ENCODE measurements around the gene SLC6A12.
"Not testable (repeated sequence)": the region's sequence is repeated elsewhere in the genome, so short reads cannot be mapped to it uniquely, and the experiment has no call there.

SLC6A12 gene

DNA sequence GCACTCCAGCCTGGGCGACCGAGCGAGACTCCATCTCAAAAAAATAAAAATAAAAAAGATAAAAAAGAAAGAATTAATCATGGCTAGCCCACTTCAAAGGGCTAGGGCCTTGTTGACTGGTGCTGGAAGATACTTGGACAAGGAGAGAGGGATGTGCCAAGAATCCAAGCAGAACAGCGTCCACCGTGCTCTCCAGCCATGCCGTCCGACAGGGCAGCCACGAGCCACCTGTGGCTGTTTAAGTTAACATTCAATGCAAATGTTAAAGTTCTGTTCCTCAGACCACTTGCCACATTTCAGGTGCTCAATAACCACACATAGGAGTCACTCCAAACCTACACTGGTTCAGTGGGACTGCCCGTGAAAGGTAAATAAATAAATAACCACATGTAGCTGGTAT lies 27.3 kb upstream of the SLC6A12 start:
- H3K4me3 Mint-ChIP-seq, result no peak overlapping the region
- no peak overlapping the region for H3K27ac Mint-ChIP-seq
- DNase-seq (ENCODE audit: low spot score in 2 of 2), result no peak
- peaks cover 3% of the 10 kb centered on the region for H3K9me3 Mint-ChIP-seq
- no peak for ATAC-seq (ENCODE audit: low read depth)
- H3K27me3 Mint-ChIP-seq, result peaks cover 21% of the 10 kb centered on the region
- peaks cover 2% of the 10 kb centered on the region for H3K4me1 Mint-ChIP-seq
- peaks cover 5% of the 10 kb centered on the region for H3K36me3 Mint-ChIP-seq

DNA sequence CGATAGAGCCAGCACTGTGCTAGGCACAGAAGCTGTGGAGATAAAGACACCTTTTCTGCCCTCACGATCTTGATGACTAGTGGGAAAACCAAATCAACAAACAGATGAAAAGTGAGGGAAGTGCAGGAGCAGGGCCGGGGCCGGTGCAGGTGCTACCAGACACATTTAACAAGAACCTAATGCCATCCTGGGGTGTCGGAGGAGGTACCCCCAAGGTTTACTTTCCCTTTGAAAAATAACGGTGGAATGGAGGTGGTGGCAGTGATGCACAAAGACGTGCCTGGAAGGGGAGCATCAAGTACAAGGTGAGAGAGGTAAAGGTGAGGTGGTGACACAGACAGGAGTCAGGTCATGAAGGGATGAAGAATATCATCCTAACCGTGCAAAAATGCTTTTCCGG lies 26.6 kb upstream of the SLC6A12 start:
- no peak for DNase-seq (ENCODE audit: low spot score in 2 of 2)
- Mint-ChIP-seq H3K27ac (no peak overlapping the region), H3K4me1 (peaks cover 2% of the 10 kb centered on the region), H3K27me3 (peaks cover 21% of the 10 kb centered on the region), H3K9me3 (peaks cover 7% of the 10 kb centered on the region), H3K4me3 (no peak overlapping the region), H3K36me3 (peaks cover 5% of the 10 kb centered on the region)
- no peak for ATAC-seq (ENCODE audit: low read depth)

DNA sequence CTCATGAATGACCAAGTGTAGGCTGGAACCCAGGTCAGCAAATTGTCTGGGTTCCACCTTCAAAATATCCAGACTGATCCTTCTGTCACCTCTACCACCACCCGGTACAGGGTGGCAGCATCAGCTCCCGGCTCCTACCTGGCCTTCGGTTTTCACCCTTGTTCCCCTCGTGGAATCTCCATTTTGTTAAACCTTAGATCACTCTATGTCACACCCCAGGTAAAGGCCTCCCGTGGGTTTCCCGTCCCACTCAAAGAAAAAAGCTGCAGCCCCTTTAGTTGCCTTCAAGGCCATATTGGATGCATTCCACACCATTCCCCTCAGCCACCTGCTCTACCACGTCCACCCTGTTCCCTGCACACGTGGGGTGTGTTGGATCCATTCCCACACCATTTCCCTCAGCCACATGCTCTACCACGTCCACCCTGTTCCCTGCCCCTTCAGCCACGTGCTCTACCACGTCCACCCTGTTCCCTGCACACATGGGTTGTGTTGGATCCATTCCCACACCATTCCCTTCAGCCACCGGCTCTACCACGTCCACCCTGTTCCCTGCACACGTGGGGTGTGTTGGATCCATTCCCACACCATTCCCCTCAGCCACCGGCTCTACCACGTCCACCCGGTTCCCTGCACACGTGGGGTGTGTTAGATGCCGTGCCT lies 24.9 kb upstream of the SLC6A12 start:
- Mint-ChIP-seq H3K27me3 (peaks cover 21% of the 10 kb centered on the region), H3K4me1 (peaks cover 2% of the 10 kb centered on the region), H3K36me3 (peaks cover 3% of the 10 kb centered on the region), H3K4me3 (no peak overlapping the region), H3K9me3 (peaks cover 9% of the 10 kb centered on the region), H3K27ac (no peak overlapping the region)
- no peak for DNase-seq (ENCODE audit: low spot score in 2 of 2)
- no peak for ATAC-seq (ENCODE audit: low read depth)

DNA sequence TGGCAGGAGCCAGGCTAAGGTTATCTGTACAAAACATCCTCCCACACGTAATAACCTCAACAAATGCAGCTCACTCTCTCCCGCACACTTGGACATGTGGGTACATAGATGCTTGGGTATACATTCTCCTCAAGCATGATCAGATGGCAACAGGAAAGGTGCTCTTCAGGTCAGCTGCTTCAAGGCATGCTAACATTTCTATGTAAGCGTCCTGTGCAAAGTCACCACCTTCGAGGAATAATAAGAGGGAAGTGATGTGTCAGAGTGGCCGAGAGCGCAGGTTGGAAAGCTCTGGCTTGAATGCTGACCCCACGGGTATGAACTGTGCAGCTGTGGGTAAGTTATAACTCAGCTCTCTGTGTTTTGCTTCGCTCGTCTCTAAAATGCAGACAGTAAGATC lies 24.2 kb upstream of the SLC6A12 start:
- ATAC-seq (ENCODE audit: low read depth) (no peak), DNase-seq (ENCODE audit: low spot score in 2 of 2) (no peak)
- peaks cover 18% of the 10 kb centered on the region for H3K27me3 Mint-ChIP-seq
- peaks cover 2% of the 10 kb centered on the region for H3K4me1 Mint-ChIP-seq
- H3K36me3 Mint-ChIP-seq, result peaks cover 3% of the 10 kb centered on the region
- H3K4me3 Mint-ChIP-seq, result no peak overlapping the region
- H3K27ac Mint-ChIP-seq, result no peak overlapping the region
- peaks cover 9% of the 10 kb centered on the region for H3K9me3 Mint-ChIP-seq

DNA sequence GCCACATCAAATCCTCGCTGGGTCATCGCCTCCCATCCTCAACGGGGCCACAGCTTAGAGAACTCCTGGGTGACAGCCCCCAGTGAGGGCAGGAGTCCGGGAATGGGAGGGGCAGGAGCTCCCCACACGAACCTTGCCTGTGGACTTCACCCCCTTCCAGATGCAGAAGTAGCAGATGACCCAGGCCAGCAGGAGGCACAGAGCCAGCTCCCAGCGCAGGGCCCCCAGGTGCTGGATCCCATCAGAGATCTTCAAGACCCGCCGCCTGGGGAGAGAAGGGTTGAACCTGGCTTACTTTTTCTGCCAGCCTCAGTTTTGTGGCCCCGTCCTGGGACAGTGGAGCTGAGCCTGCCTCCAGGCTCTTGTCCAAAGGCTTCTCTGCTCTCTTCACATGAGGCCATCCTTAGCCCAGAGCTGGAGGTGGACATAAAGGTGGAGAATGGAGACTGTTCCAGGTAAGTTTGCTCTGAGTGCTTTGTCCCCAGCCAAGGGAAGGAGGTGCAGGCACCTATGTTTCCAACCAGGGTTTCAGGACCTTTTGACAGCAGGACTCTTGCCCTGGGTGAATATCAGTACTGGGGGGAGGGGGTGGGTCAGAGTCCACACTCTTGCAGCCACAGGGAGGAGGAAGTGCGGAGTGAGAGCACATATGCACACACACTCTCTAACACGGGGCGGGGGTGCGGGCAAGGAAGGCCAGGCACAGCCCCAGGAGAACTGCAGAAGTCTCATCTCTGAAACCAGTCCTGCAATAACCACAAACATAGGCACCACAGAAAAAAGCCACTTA lies 23.3 kb upstream of the SLC6A12 start:
- peaks cover 3% of the 10 kb centered on the region for H3K36me3 Mint-ChIP-seq
- H3K27ac Mint-ChIP-seq, result no peak overlapping the region
- H3K4me3 Mint-ChIP-seq, result no peak overlapping the region
- H3K27me3 Mint-ChIP-seq, result peaks cover 15% of the 10 kb centered on the region
- H3K4me1 Mint-ChIP-seq, result peaks cover 2% of the 10 kb centered on the region
- H3K9me3 Mint-ChIP-seq, result peaks cover 9% of the 10 kb centered on the region
- ATAC-seq (ENCODE audit: low read depth), result no peak
- no peak for DNase-seq (ENCODE audit: low spot score in 2 of 2)

DNA sequence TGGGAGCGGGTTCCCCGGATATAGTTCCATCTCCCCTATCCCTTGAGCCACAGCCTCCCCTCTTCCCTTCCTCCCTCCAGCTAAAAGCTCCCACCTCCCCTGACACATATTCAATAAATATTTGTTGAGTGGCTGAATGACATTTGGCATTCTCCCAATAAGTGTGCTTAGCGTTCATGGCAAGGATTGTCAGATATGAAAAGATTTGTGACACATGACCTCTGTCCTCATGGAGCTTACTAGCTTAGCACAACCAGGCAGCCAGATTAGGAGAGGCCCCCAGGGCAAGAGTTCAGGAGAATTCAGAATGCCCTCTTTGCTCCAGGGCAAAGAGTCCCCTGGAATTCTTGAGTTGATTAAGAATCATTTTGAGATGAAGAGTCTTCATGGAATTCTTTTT lies 22.5 kb upstream of the SLC6A12 start:
- no peak for ATAC-seq (ENCODE audit: low read depth)
- no peak for DNase-seq (ENCODE audit: low spot score in 2 of 2)
- H3K4me3 Mint-ChIP-seq, result no peak overlapping the region
- peaks cover 2% of the 10 kb centered on the region for H3K4me1 Mint-ChIP-seq
- peaks cover 14% of the 10 kb centered on the region for H3K27me3 Mint-ChIP-seq
- H3K9me3 Mint-ChIP-seq, result peaks cover 9% of the 10 kb centered on the region
- H3K27ac Mint-ChIP-seq, result no peak overlapping the region
- peaks cover 3% of the 10 kb centered on the region for H3K36me3 Mint-ChIP-seq

DNA sequence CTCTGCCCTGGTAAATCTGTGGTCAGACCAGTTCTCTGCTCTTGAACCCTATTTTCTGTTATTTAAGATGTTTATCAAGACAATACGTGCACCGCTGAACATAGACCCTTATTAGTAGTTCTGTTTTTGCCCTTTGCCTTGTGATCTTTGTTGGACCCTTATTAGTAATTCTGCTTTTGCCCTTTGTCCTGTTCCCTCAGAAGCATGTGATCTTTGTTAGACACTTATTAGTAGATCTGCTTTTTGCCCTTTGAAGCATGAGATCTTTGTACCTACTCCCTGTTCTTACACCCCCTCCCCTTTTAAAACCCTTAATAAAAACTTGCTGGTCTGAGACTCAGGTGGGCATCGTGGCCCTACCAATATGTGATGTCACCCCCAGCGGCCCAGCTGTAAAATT lies 22.0 kb upstream of the SLC6A12 start:
- not testable (repeated sequence) for H3K4me3 Mint-ChIP-seq; H3K9me3 Mint-ChIP-seq; H3K4me1 Mint-ChIP-seq; H3K36me3 Mint-ChIP-seq; DNase-seq (ENCODE audit: low spot score in 2 of 2); ATAC-seq (ENCODE audit: low read depth); H3K27ac Mint-ChIP-seq
- peaks cover 14% of the 10 kb centered on the region for H3K27me3 Mint-ChIP-seq

DNA sequence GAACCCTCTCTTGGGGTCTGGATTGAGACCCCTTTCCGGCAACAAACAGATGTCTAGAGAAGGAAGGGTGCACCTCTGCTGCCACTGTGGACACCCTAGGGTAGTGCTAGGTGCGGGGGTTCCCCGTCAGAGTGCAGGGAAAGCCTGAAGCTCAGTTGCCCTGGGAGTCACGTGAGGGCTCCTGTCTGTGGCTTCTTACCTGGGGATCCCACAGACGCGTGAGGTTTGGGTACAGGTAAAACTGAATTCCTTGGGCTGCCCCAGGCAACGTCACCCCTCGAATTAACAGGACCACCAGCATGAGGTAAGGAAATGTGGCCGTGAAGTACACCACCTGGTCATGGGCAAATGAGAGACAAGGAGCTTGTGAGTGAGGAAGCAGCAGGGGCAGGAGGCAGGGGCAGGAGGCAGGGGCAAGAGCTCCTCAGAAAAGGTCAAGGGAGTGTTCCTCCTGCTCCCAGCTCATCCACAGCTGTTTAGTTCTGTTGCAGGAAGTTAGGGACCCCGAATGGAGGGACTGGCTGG lies 21.0 kb upstream of the SLC6A12 start:
- Mint-ChIP-seq H3K4me3 (no peak overlapping the region), H3K27ac (no peak overlapping the region), H3K4me1 (peaks cover 2% of the 10 kb centered on the region), H3K27me3 (peaks cover 10% of the 10 kb centered on the region), H3K36me3 (peaks cover 3% of the 10 kb centered on the region), H3K9me3 (peaks cover 9% of the 10 kb centered on the region)
- no peak for DNase-seq (ENCODE audit: low spot score in 2 of 2)
- no peak for ATAC-seq (ENCODE audit: low read depth)

DNA sequence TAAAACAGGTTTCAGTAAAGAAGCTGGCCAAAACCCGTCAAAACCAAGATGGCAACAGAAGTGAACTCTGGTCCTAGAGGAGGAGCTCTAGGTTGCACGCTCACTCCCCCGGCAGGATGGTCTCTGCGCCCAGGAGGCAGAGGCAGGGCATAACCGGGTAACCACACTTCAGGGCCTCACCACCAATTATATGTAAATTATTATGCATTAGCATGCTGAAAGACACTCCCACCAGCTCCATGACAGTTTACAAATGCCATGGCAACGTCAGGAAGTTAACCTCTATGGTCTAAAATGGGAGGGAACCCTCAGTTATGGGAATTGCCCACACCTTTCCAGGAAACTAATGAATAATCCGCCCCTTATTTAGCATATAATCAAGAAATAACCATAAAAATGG lies 20.1 kb upstream of the SLC6A12 start:
- ATAC-seq (ENCODE audit: low read depth) (no peak), DNase-seq (ENCODE audit: low spot score in 2 of 2) (no peak)
- no peaks in the 10 kb centered on the region for H3K36me3 Mint-ChIP-seq
- no peak overlapping the region for H3K4me3 Mint-ChIP-seq
- H3K27ac Mint-ChIP-seq, result no peak overlapping the region
- peaks cover 8% of the 10 kb centered on the region for H3K27me3 Mint-ChIP-seq
- H3K9me3 Mint-ChIP-seq, result peaks cover 9% of the 10 kb centered on the region
- no peaks in the 10 kb centered on the region for H3K4me1 Mint-ChIP-seq

DNA sequence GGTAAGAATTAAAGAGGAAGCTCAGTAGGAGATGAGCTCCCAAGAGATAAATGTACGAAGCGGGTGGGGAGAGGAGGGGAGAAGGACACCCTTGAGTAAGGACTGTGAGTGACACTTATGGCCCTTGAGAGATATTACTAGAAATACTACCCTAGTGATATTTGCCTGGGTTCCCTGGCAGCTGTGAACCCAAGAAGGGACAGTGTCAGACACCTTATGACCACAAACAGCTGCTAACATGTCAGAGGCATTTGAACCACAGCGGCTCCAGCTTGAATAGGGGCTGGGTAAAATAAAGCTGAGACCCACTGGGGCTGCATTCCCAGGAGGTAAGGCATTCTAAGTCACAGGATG lies 19.6 kb upstream of the SLC6A12 start:
- DNase-seq (ENCODE audit: low spot score in 2 of 2), result no peak
- no peaks in the 10 kb centered on the region for H3K4me1 Mint-ChIP-seq
- H3K4me3 Mint-ChIP-seq, result no peak overlapping the region
- H3K27ac Mint-ChIP-seq, result no peak overlapping the region
- peaks cover 9% of the 10 kb centered on the region for H3K9me3 Mint-ChIP-seq
- ATAC-seq (ENCODE audit: low read depth), result no peak
- H3K27me3 Mint-ChIP-seq, result peaks cover 10% of the 10 kb centered on the region
- no peaks in the 10 kb centered on the region for H3K36me3 Mint-ChIP-seq

DNA sequence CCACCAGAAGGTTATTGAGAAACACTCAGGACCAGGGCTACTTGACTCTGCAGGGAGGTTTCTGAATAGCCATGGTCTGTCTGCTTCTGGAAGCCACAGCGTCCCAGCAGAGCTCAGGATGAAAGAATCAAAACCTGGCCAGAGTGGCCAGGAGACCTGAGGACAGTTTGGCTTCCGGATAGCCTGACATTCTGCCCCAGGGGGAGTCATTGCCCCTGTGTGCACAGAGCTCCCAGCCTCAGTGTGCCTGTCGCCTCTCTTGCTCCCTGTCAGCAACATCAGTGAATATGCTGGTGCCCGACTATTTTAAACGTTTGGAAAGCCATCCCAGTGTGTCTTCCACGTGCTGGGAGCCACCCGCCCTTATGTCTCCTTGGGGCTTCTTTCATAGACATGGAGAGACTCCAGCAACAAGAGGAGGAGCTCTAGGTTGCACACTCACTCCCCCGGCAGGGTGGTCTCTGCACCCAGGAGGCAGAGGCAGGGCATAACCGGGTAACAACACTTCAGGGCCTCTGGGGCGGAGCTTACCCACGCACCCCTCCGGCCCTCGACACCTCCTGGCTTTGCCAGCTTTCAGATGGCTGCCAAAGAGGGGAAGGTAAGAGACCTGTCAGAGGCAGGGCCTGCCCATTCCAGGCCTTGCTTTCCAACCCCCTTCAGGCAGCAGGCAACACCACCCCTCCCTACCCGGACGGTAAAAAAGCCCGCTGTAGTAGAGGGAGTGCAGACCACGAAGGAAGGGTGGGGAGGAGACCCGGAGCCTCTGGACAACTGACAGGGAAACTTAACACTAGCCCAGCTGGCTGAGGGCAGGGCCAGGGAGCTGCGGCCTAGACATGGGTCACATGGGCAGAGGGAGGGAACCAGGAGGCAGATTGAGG lies 19.0 kb upstream of the SLC6A12 start:
- DNase-seq (ENCODE audit: low spot score in 2 of 2) (no peak), ATAC-seq (ENCODE audit: low read depth) (no peak)
- no peak overlapping the region for H3K4me3 Mint-ChIP-seq
- peaks cover 9% of the 10 kb centered on the region for H3K9me3 Mint-ChIP-seq
- peaks cover 12% of the 10 kb centered on the region for H3K27me3 Mint-ChIP-seq
- H3K36me3 Mint-ChIP-seq, result no peaks in the 10 kb centered on the region
- H3K4me1 Mint-ChIP-seq, result no peaks in the 10 kb centered on the region
- no peak overlapping the region for H3K27ac Mint-ChIP-seq

DNA sequence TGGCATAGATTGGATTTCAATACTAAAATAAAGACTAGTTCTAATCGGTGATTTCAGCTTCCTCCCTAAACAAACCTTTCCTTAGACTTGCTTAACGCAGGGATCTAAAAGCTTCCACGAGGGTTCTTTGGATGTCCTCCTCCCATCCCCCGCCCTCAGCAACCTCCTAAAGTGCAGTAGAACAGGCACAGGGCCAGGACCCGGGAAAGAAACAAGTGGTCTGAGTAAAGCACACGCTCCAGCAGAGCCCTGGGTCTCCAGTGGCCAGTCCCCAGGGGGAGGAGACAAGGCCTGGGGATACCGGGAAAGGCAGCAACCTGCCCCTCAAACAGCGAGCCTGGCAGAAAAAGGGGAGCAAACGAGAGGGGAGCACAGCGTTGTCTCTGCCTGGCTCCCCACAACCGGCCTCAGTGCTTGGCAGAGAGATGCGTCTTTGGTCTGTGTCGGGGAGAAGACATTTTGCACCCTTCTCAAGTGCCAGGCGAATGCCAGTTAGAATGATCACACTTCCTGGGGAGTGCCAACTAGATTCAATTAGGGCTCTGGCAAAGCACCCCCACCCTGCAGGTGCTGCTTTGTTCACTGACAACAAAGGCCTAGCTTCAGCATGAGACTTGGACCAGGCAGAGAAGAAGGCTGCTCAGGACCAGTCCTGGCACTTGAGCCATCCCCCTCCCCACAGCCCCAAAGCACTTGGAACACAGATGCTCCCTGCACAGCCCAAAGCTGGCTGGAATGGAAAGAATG lies 17.1 kb upstream of the SLC6A12 start:
- Mint-ChIP-seq H3K27ac (no peak overlapping the region), H3K9me3 (peaks cover 5% of the 10 kb centered on the region), H3K4me1 (no peaks in the 10 kb centered on the region), H3K4me3 (no peak overlapping the region), H3K27me3 (peaks cover 17% of the 10 kb centered on the region), H3K36me3 (no peaks in the 10 kb centered on the region)
- DNase-seq (ENCODE audit: low spot score in 2 of 2) (no peak), ATAC-seq (ENCODE audit: low read depth) (no peak)

DNA sequence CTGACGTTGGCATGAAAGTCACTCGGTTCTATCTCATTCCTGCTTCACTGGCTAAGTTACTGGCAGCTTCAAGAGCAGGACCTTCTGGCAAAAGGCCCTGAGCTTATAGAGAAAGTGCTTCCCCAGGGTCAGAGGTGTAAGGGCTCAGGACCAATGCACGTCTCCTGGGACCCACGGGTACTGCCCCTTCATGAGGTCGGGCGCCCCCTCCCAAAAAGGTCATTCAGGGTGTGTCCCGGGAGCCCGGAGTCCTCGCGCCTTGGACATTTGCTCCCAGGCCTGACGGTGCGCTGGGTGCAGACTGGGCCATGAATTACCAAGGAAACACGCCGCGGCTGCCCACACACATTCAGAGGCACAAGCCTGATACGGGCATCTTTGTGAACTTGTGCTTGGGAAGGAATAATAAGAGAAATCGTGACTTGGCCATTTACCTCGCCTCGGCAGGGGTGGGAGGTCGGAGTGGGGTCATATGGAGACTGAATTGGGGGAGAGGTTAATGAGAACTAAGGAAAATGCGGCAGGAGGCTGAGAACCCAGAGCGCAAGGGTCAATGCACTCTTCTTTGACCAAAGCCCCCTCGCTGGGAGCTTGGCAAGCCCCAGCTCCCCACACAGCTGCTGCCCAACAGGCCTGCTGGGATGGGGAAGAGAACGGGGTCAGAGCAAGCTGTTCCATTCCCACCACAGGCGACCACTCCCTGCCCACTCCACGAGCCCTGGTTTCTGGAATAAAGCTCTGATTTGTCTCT lies 15.7 kb upstream of the SLC6A12 start:
- no peak overlapping the region for H3K27ac Mint-ChIP-seq
- H3K4me3 Mint-ChIP-seq, result no peak overlapping the region
- H3K4me1 Mint-ChIP-seq, result no peaks in the 10 kb centered on the region
- H3K27me3 Mint-ChIP-seq, result peaks cover 17% of the 10 kb centered on the region
- no peak for ATAC-seq (ENCODE audit: low read depth)
- H3K9me3 Mint-ChIP-seq, result no peaks in the 10 kb centered on the region
- no peak for DNase-seq (ENCODE audit: low spot score in 2 of 2)
- H3K36me3 Mint-ChIP-seq, result no peaks in the 10 kb centered on the region
